Heart left ventricle (tissue), 16 donors: Measurements from ENCODE around the gene OPHN1. TPM values are rescaled to one million over a fixed set of nuclear protein-coding genes. Genes with fewer than 3 reads are reported as not detected.

Experiments
- ATAC-seq, 4 donors: fragments of 200-7000 bp; cut with Tn5 transposase; one replicate each; pipeline ENCODE4 v1.9.1; 2020 to 2022; ENCODE audit warnings: moderate library complexity in 4 of 4, mild to moderate bottlenecking in 3 of 4, moderate number of reproducible peaks in 1 of 4
- DNase-seq, 5 donors: peaks; one replicate each; pipeline ENCODE4 v3.0.0-alpha.2; 2020
- H3K27ac ChIP-seq, 12 donors: fragments of 200-600 bp; sonication (generic) in 4 of 12; one replicate each; pipeline versions ENCODE4 v1.5.0 to v1.8.0; 2016 to 2022; ENCODE audit warnings: mild to moderate bottlenecking in 2 of 12
- H3K27me3 ChIP-seq, 9 donors: fragments of 200-600 bp; sonication (generic) in 2 of 9; one replicate each; pipeline versions ENCODE4 v1.5.1 to v1.8.0; 2016 to 2022; ENCODE audit warnings: mild to moderate bottlenecking in 3 of 9
- H3K36me3 ChIP-seq, 9 donors: fragments of 200-600 bp; sonication (generic) in 2 of 9; one replicate each; pipeline versions ENCODE4 v1.5.0 to v1.8.0; 2018 to 2022; ENCODE audit warnings: mild to moderate bottlenecking in 2 of 9
- H3K4me1 ChIP-seq, 12 donors: fragments of 200-600 bp; sonication (generic) in 4 of 12; one replicate each; pipeline versions ENCODE4 v1.5.0 to v1.8.0; 2016 to 2022; ENCODE audit warnings: mild to moderate bottlenecking in 3 of 12
- H3K4me3 ChIP-seq, 12 donors: fragments of 200-600 bp; sonication (generic) in 4 of 12; one replicate each; pipeline versions ENCODE4 v1.5.0 to v1.8.0; 2017 to 2022; ENCODE audit warnings: mild to moderate bottlenecking in 9 of 12, moderate library complexity in 4 of 12
- H3K9me3 ChIP-seq, 12 donors: fragments of 200-600 bp; sonication (generic) in 4 of 12; one replicate each; pipeline versions ENCODE4 v1.5.0 to v1.8.0; 2016 to 2022; ENCODE audit warnings: mild to moderate bottlenecking in 1 of 12
- CTCF ChIP-seq, 12 donors: fragments of 200-600 bp; sonication (generic) in 4 of 12; IDR thresholded peaks; one replicate each; pipeline versions ENCODE4 v1.5.0 to v1.8.0; 2018 to 2022; ENCODE audit warnings: antibody characterized with exemption in 12 of 12, mild to moderate bottlenecking in 5 of 12
- POLR2A ChIP-seq, 2 donors: fragments of 450-650 bp; IDR thresholded peaks; one replicate each; pipeline ENCODE4 v1.6.1; 2017; ENCODE audit warnings: antibody characterized with exemption in 2 of 2, mild to moderate bottlenecking in 2 of 2, moderate library complexity in 2 of 2
- WGBS, 4 donors: extraction: QIAGEN DNeasy Blood & Tissue Kit in 2 of 4; methylation state at CpG; one replicate each; pipeline versions ENCODE4 v1.1.5 to v1.1.7; 2013 to 2018; 5-methylcytosine and 5-hydroxymethylcytosine counted together
- intact Hi-C, 10 donors: fragments of 100-400 bp; cut with DNase I; formaldehyde crosslinking; loops; one replicate each; pipeline versions ENCODE4 v1.11.1 to v1.14.2; 2022
- polyA plus RNA-seq, 2 donors: library from polyadenylated mRNA; stranded (reverse); fragments of 200-250 nt; gene quantifications; one replicate each; pipeline ENCODE4 v1.2.3, GENCODE V29; 2013
- total RNA-seq, 9 donors: library from RNA; depleted of rRNA in 2 of 9; stranded (reverse); fragments of >200 nt in 2 of 9; fragmentation: NEBNext Ultra II Directional in 3 of 9; extraction: Animal tissue kit (Norgen Biotek cat#: 25700) in 3 of 9; gene quantifications; one replicate each; pipeline versions ENCODE4 v1.1.0 to v1.2.4, GENCODE V29; 2016 to 2023
- donor health status: ischemic (EF 13 %, LVEDD 7.1; RV severe dilation, severe dysfunction).
- donor health status: healthy with polysubstance abuse.
- donor health status: DM: no; HTN: yes; CAD: no.
- donor health status: DM: no; HTN: no; CAD: no.
- donor health status: ischemic (EF 25% LVEDD 6.9; RV normal size, moderate dysfunction).
- donor health status: ischemic (EF 25% LVEDD 5.7; RV mildly dilated, moderate dysfunction).
- donor health status: healthy.
- donor health status: DM: yes; HTN: yes; CAD: no.
- donor health status: ischemic (EF 35%, LVEDD 5.7; RV mildly dilated, moderate dysfunction).
- donor health status: nonischemic (EF 11% LVEDD 7.7; RV severe dilation, severe dysfunction).
- donor health status: DM: yes; HTN: yes; CAD: no.
- donor health status: PGD.
- donor health status: ischemic (EF 29% LVEDD 5.4; RV normal size, mild dysfunction).
- donor health status: nonischemic (EF 23%, LVEDD 6.1; RV moderate dilation, normal function).

Gene OPHN1
- total and polyA plus RNA-seq, 11 donors = 0.95 to 9.6 (median 5.7) TPM

GRCh38 chrX:68193786-68194185, 239.5 kb downstream of the OPHN1 start:
- no peak for ATAC-seq
- Histone ChIP-seq H3K36me3 (peaks cover 0 to 32% (median 0%) of the 10 kb centered on the region in 9 donors), H3K4me3 (no peak overlapping the region), H3K4me1 (no peaks in the 10 kb centered on the region), H3K27ac (no peak overlapping the region), H3K9me3 (no peaks in the 10 kb centered on the region), H3K27me3 (peaks cover 0 to 3% (median 0%) of the 10 kb centered on the region in 9 donors)
- TF ChIP-seq POLR2A (IDR thresholded peaks at IDR 0.05) = no peak
- TF ChIP-seq CTCF (IDR thresholded peaks at IDR 0.05) = no peak
- no peak for DNase-seq
- 59 to 92% (median 71%) methylated on average over 2 of the region's 2 CpGs for WGBS, 4 donors
- intact Hi-C loops = loop anchor here in 3 of 10 donors (10.0 kb wide), 2 partner anchors 521 to 611 kb away; no protein-coding TSS in a partner anchor

DNA sequence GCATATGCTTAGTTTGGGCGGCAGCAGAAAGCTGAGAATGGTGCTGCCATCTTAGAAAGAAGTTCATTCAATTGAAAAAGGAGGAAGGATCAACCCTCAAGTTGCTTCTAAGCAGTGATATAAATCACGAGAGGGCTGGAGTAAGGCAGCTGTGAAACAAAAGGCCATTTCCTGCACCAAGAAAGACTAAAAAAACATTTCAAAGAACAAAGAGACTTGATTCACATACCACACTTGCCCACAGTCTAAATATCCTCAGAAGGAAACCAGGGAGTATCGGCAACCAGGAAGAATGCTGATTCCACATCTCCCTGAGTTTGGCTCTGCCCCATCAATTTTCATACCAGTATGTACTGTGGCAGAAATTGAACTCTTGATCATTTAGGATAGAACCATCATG, 240.1 kb downstream of the OPHN1 start:
- Histone ChIP-seq H3K4me1 (no peaks in the 10 kb centered on the region), H3K4me3 (no peak overlapping the region), H3K27ac (no peak overlapping the region), H3K9me3 (no peaks in the 10 kb centered on the region), H3K27me3 (peaks cover 0 to 8% (median 0%) of the 10 kb centered on the region in 9 donors), H3K36me3 (peaks cover 0 to 32% (median 0%) of the 10 kb centered on the region in 9 donors)
- TF ChIP-seq CTCF (IDR thresholded peaks at IDR 0.05) = no peak
- no peak for TF ChIP-seq POLR2A (IDR thresholded peaks at IDR 0.05)
- WGBS, 4 donors = 51 to 66% (median 54%) methylated on average over 3 of the region's 3 CpGs
- ATAC-seq = no peak
- no peak for DNase-seq
- intact Hi-C loops = loop anchor here in 3 of 10 donors (10.0 kb wide), 2 partner anchors 522 to 612 kb away; no protein-coding TSS in a partner anchor

DNA sequence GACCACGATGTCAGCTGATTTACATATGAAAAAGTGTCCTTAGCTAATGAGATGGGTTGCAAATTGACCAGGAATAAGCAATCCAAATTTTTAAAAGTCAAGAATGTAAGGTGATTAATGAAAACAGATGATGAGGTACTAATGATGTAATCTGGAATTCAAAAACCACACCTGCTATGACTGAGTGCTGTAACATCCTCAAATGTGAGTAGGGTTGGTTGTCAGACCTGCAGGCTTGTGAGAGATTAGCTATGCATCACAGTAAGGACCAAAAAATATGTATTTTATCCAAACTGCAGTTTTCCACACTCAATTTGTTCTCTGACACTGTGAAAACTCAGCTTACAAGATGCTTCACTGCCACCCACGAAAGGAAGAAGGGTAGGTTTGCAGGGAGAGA, 242.5 kb downstream of the OPHN1 start:
- Histone ChIP-seq H3K27ac (no peak overlapping the region), H3K4me1 (no peaks in the 10 kb centered on the region), H3K9me3 (no peaks in the 10 kb centered on the region), H3K36me3 (peaks cover 0 to 25% (median 0%) of the 10 kb centered on the region in 9 donors), H3K4me3 (no peak overlapping the region), H3K27me3 (peaks cover 0 to 8% (median 0%) of the 10 kb centered on the region in 9 donors)
- no peak for DNase-seq
- 43 to 96% (median 75%) methylated on average over 2 of the region's 2 CpGs for WGBS, 4 donors
- no peak for ATAC-seq
- TF ChIP-seq CTCF (IDR thresholded peaks at IDR 0.05) (no peak), POLR2A (IDR thresholded peaks at IDR 0.05) (no peak)
- intact Hi-C loops = loop anchor here in 3 of 10 donors (10.0 kb wide), 2 partner anchors 524 to 614 kb away; no protein-coding TSS in a partner anchor

DNA sequence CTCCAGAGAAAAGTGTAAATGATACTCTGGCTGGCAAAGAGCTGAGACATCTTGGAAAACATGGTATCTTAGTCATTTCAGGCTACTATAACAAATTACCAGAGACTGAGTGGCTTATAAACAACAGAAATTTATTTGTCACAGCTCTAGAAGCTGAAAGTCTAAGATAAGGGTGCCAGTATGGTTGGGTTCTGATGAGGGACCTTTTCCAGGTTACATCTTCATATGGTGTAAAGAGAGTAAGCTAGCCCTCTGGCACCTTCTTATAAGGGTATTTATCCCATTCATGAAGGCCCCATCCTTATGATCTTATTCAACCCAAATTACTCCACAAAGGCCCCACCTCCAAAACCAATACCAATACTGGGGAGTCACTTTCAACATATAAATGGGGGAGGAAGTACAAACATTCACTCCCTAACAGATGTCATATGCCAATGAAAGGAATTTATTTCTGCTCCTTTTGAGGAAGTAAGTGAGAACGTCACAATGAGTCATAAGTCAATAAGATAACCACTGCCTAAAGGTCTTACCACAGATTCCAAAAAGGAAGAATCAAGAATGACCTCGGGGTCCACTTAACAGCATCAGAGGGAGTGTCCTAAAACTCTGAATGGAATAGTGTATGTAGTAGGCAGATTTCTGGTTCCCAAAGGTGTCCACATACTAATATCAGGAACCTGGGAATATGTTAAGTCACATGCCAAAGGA, 246.6 kb downstream of the OPHN1 start:
- no peaks in the 10 kb centered on the region for H3K9me3 ChIP-seq
- no peak overlapping the region for H3K27ac ChIP-seq
- DNase-seq (no peak), ATAC-seq (peak in 1 of 4 donors; percentile 16)
- peaks cover 0 to 13% (median 0%) of the 10 kb centered on the region in 9 donors for H3K27me3 ChIP-seq
- no peaks in the 10 kb centered on the region for H3K4me1 ChIP-seq
- H3K36me3 ChIP-seq = peaks cover 0 to 13% (median 0%) of the 10 kb centered on the region in 9 donors
- no peak overlapping the region for H3K4me3 ChIP-seq
- no peak for TF ChIP-seq CTCF (IDR thresholded peaks at IDR 0.05)
- TF ChIP-seq POLR2A (IDR thresholded peaks at IDR 0.05) = no peak
- intact Hi-C loops = no loop called here
- WGBS, 4 donors = 43 to 60% (median 55%) methylated on average over 2 of the region's 2 CpGs
